PC-3 (cell line): ENCODE results near the gene ABCC8.

ENCODE experiments used
- CTCF ChIP-seq: fragments of 300-600 bp; sonication (generic); conservative IDR thresholded peaks from 2 replicates; pipeline ENCODE4 v1.5.1; 2017; ENCODE audit warnings: antibody characterized with exemption, low read depth, mild to moderate bottlenecking, low read length
- EZH2 ChIP-seq: fragments of 300-600 bp; sonication (generic); IDR thresholded peaks from one replicate; pipeline ENCODE4 v1.6.1; 2017; ENCODE audit warnings: antibody characterized with exemption, mild to moderate bottlenecking, low read length; ENCODE audit not compliant: unreplicated experiment
- EZH2phosphoT487 ChIP-seq: fragments of 300-600 bp; sonication (generic); IDR thresholded peaks from 2 replicates; pipeline ENCODE4 v1.6.1; 2018; ENCODE audit warnings: mild to moderate bottlenecking, antibody characterized with exemption, low read length, borderline replicate concordance

DNA sequence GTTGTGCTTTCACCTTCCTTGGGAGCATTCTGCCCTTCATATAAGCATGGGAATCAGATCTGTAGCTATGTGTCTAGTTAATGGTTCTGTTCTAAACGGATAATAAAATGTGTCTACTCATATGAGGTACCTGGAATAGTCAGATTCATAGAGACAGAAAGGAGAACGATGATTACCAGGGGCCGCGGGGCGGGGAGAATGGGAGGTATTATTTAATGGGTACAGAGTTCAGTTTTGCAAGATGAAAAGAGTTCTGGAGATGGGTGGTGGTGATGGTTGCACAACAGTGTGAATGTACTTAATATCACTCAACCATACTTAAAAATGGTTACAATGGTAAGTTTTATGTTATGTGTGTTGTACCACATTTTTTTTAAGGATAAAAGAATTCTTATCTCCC, 10.0 kb upstream of the ABCC8 start:
- TF ChIP-seq CTCF (no peak), EZH2phosphoT487 (no peak), EZH2 (no peak)
